SIG-M5 treated with dmso at 0.1 percent for 504 hours (cell line): Measurements from ENCODE around the gene NUBP1.
"Not testable (repeated sequence)": the region's sequence is repeated elsewhere in the genome, so short reads cannot be mapped to it uniquely, and the experiment has no call there.

Experiments
- DNase-seq: peaks from one replicate; lab custom pipeline; 2025; ENCODE audit not compliant: unreplicated experiment; lab: John Stamatoyannopoulos, UW

Gene NUBP1

GRCh38 chr16:10743610-10744369, at the start of gene NUBP1:
TSS of gene NUBP1 (plus strand) at chr16:10743842. CDS start at chr16:10743864, 22 bp downstream.
- DNase-seq: peak; percentile 92

- DNase-seq: no peak
Observed at GRCh38 chr16:10693889-10694288, 49.8 kb upstream of the NUBP1 start.

- DNase-seq: no peak
Observed at GRCh38 chr16:10694306-10694705, 49.3 kb upstream of the NUBP1 start.

GRCh38 chr16:10694830-10695229, 48.8 kb upstream of the NUBP1 start, which contains the start of gene TEKT5:
TSS of gene TEKT5 (minus strand) at chr16:10694930. CDS start at chr16:10694873, 57 bp downstream.
- no peak for DNase-seq

GRCh38 chr16:10699756-10700155, 43.9 kb upstream of the NUBP1 start:
- DNase-seq: no peak

GRCh38 chr16:10708969-10709368, 34.7 kb upstream of the NUBP1 start:
- DNase-seq: no peak

- no peak for DNase-seq
Observed at GRCh38 chr16:10728003-10728887, 15.4 kb upstream of the NUBP1 start.

GRCh38 chr16:10729104-10730048, 14.3 kb upstream of the NUBP1 start:
- DNase-seq: peak; percentile 29

GRCh38 chr16:10731790-10732189, 11.9 kb upstream of the NUBP1 start:
- DNase-seq: no peak

- peak; percentile 78 for DNase-seq
Observed at GRCh38 chr16:10737068-10737625, 6.5 kb upstream of the NUBP1 start.

- DNase-seq: peak; percentile 62
Observed at GRCh38 chr16:10738231-10739077, 5.2 kb upstream of the NUBP1 start.

GRCh38 chr16:10740000-10740844, 3.4 kb upstream of the NUBP1 start:
- no peak for DNase-seq

- DNase-seq: no peak
Observed at GRCh38 chr16:10740845-10741208, 2.8 kb upstream of the NUBP1 start.

GRCh38 chr16:10741249-10741648, 2.4 kb upstream of the NUBP1 start:
- DNase-seq: not testable (repeated sequence)

- DNase-seq: no peak
Observed at GRCh38 chr16:10741844-10742243, 1.8 kb upstream of the NUBP1 start.

- no peak for DNase-seq
Observed at GRCh38 chr16:10743227-10743609, 424 bp upstream of the NUBP1 start.

- DNase-seq: peak; percentile 48
Observed at GRCh38 chr16:10744370-10745030, 858 bp downstream of the NUBP1 start.

- no peak for DNase-seq
Observed at GRCh38 chr16:10745841-10746240, 2.2 kb downstream of the NUBP1 start.
